DOHH2 (cell line): ENCODE measurements around the gene REL.

Experiments
- H3F3A ChIP-seq: fragments of 200-600 bp; sonication (generic), shearing (Covaris generic); 2 replicates; pipeline ENCODE4 v1.6.0; 2016; ENCODE audit warnings: antibody characterized with exemption, mild to moderate bottlenecking; ENCODE audit not compliant: control insufficient read depth, insufficient read depth
- H3K27ac ChIP-seq: fragments of 200-600 bp; sonication (generic); 2 replicates; pipeline ENCODE4 v1.5.1; 2014; ENCODE audit warnings: low read depth, mild to moderate bottlenecking, low read length, moderate library complexity
- H3K27me3 ChIP-seq: fragments of 200-600 bp; sonication (generic); 2 replicates; pipeline ENCODE4 v1.6.1; 2014; ENCODE audit warnings: mild to moderate bottlenecking, low read length, mixed read lengths; ENCODE audit not compliant: control insufficient read depth
- H3K36me3 ChIP-seq: fragments of 200-600 bp; sonication (generic); 2 replicates; pipeline ENCODE4 v1.6.1; 2014; ENCODE audit warnings: mild to moderate bottlenecking, low read length, moderate library complexity, mixed read lengths; ENCODE audit not compliant: control insufficient read depth
- H3K4me1 ChIP-seq: fragments of 200-600 bp; sonication (generic); 2 replicates; pipeline ENCODE4 v1.6.1; 2014; ENCODE audit warnings: mild to moderate bottlenecking, low read length, mixed read lengths; ENCODE audit not compliant: control insufficient read depth
- H3K4me2 ChIP-seq: fragments of 200-600 bp; sonication (generic); 2 replicates; pipeline ENCODE4 v1.6.0; 2014; ENCODE audit warnings: mild to moderate bottlenecking, low read length, moderate library complexity
- H3K4me3 ChIP-seq: fragments of 200-600 bp; sonication (generic); 2 replicates; pipeline ENCODE4 v1.5.1; 2014; ENCODE audit warnings: mild to moderate bottlenecking, low read length, mixed read lengths
- H3K79me2 ChIP-seq: fragments of 200-600 bp; sonication (generic); 2 replicates; pipeline ENCODE4 v1.6.1; 2014; ENCODE audit warnings: mild to moderate bottlenecking, low read length, mixed read lengths; ENCODE audit not compliant: control insufficient read depth
- H3K9me2 ChIP-seq: fragments of 200-600 bp; sonication (generic); replicated peaks from 2 replicates; pipeline ENCODE4 v1.6.1; 2014; ENCODE audit warnings: mild to moderate bottlenecking, low read length, mixed read lengths; ENCODE audit not compliant: control insufficient read depth
- H3K9me3 ChIP-seq: fragments of 200-600 bp; sonication (generic); 2 replicates; pipeline ENCODE4 v1.6.1; 2014; ENCODE audit warnings: antibody characterized with exemption, low read length, mixed read lengths; ENCODE audit not compliant: control insufficient read depth, insufficient read depth
- H4K20me1 ChIP-seq: fragments of 200-600 bp; sonication (generic); 2 replicates; pipeline ENCODE4 v1.6.0; 2014; ENCODE audit warnings: low read depth, mild to moderate bottlenecking, antibody characterized with exemption, low read length, moderate library complexity; ENCODE audit not compliant: control insufficient read depth, insufficient read depth
- EZH2phosphoT487 ChIP-seq: fragments of 200-600 bp; sonication (generic); IDR thresholded peaks from 2 replicates; pipeline ENCODE4 v1.6.1; 2017; ENCODE audit warnings: borderline replicate concordance, mild to moderate bottlenecking, antibody characterized with exemption, low read length, moderate library complexity, mixed read lengths
- TF ChIP-seq, protein P1 (sequence below): fragments of 200-600 bp; sonication (generic); IDR thresholded peaks from one replicate; pipeline ENCODE4 v1.5.1; 2014; ENCODE audit warnings: antibody characterized with exemption, mild to moderate bottlenecking, low read depth, low read length; ENCODE audit not compliant: poor library complexity, severe bottlenecking

Gene REL

DNA sequence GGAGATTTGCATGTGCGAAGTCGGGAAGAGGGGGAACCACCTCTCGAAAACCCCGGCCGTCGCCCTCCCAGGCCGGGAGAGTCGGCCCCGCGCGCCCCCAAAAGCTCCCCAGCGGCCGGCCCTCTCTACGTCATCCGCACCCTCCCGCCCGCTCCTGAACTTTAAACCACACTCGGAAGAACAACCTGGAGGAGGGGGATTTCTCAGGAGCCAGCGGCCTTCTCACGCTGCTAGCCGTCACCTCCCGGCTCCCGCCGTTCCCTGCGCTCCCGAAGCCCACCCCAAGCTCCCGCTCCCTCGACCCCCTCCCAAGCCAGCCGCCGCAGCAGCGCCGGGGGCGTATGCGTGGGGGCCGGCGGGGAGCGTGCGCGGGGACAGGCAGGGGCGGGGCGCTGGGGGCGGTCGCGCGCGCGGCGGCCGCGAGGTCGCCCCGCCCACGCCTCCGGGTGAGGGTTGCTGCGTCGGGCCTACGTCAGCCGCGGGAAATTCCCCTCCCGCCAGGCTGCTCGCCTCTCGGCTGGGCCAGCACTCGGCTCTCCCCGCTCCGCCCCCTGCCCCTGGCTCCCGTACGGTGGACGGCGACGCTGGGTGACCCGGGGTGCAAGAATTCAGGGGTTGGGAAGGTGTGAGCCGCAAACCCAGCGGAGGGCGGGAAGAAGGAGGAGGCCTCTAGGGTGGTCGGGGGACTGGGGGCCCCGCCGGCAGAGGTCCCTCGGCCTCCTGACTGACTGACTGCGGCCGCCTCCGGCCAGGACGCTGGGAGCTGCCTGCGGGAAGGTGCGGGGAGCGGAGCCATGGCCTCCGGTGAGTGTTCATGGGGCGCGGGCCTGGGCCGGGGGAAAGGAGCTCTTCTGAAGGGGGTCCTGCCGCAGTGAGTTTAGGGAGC lies at the start of gene REL:
REL (plus strand) TSS at position 528 of the 886 bp plus-strand sequence; CDS start at position 795, 267 bp downstream.
- H3K4me3 ChIP-seq: peak within 1 kb of the TSS; percentile 84
- peak within 1 kb of the TSS; percentile 92 for H3K4me2 ChIP-seq
- H3K27ac ChIP-seq: peak within 1 kb of the TSS; percentile 87
- no peaks in the 10 kb centered on the region for H3K9me2 ChIP-seq
- H3K36me3 ChIP-seq: peaks cover 49% of the 10 kb centered on the region
- H3K79me2 ChIP-seq: peaks cover 61% of the 10 kb centered on the region
- TF ChIP-seq, protein P1, sequence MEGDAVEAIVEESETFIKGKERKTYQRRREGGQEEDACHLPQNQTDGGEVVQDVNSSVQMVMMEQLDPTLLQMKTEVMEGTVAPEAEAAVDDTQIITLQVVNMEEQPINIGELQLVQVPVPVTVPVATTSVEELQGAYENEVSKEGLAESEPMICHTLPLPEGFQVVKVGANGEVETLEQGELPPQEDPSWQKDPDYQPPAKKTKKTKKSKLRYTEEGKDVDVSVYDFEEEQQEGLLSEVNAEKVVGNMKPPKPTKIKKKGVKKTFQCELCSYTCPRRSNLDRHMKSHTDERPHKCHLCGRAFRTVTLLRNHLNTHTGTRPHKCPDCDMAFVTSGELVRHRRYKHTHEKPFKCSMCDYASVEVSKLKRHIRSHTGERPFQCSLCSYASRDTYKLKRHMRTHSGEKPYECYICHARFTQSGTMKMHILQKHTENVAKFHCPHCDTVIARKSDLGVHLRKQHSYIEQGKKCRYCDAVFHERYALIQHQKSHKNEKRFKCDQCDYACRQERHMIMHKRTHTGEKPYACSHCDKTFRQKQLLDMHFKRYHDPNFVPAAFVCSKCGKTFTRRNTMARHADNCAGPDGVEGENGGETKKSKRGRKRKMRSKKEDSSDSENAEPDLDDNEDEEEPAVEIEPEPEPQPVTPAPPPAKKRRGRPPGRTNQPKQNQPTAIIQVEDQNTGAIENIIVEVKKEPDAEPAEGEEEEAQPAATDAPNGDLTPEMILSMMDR: no peak
- TF ChIP-seq EZH2phosphoT487: no peak
- peaks cover 30% of the 10 kb centered on the region for H3F3A ChIP-seq
- H3K4me1 ChIP-seq: peaks cover 49% of the 10 kb centered on the region
- no peaks in the 10 kb centered on the region for H3K27me3 ChIP-seq
- H4K20me1 ChIP-seq: peaks cover 17% of the 10 kb centered on the region
- no peaks in the 10 kb centered on the region for H3K9me3 ChIP-seq

DNA sequence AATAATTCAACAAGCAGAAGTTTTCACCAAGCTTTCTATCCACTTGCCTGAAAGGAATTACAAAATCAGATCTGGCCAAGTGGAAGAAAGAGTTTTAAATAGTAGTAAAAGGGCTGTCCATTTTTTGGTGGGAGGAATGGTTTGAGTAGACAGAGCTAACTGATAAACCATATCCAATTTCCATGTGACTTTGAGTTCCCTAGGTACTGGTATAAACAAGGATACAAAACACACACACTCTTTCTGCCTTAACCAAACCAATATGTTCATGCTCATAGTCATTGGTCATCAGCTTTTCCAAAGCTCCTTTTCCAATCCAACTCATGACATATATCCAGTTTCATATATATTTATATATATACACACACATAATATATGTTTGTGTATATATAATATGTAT lies 49.5 kb upstream of the REL start:
- no peaks in the 10 kb centered on the region for H3K9me2 ChIP-seq

DNA sequence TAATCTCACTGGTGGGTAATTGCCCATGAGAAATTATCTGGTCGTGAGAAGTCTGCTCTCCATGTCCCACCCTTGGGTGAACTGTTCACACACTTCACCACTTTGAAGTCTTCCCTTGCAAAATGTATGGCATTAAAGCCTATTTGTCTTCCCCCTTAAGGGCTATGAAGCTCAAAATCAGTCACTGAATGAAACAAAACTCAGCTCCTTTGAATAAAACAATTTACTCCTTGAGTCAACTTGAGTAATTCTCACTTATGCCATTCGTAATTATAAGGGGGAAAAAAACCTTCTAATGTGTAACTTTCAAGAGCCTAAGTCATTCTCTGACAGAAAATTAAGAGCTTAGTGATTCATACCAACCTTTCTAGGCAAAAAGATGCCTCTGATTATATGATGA lies 48.8 kb upstream of the REL start:
- no peaks in the 10 kb centered on the region for H3K79me2 ChIP-seq
- H3F3A ChIP-seq: peaks cover 2% of the 10 kb centered on the region; the same call in 1 of the 2 replicates
- H3K27ac ChIP-seq: 0 out of 2 replicates have a peak overlapping the region, but pooled peaks have one; percentile 44
- H3K4me1 ChIP-seq: peaks cover 53% of the 10 kb centered on the region
- H3K36me3 ChIP-seq: no peaks in the 10 kb centered on the region
- H3K9me3 ChIP-seq: no peaks in the 10 kb centered on the region
- H3K4me2 ChIP-seq: peak overlapping the region; percentile 57; the same call in 1 of the 2 replicates
- no peak for TF ChIP-seq EZH2phosphoT487
- TF ChIP-seq, protein P1: no peak
- no peaks in the 10 kb centered on the region for H3K27me3 ChIP-seq
- no peaks in the 10 kb centered on the region for H3K9me2 ChIP-seq
- H4K20me1 ChIP-seq: no peaks in the 10 kb centered on the region
- H3K4me3 ChIP-seq: no peak overlapping the region

More for the DNA sequence above, 49.5 kb upstream of the REL start:
- H3F3A ChIP-seq: no peaks in the 10 kb centered on the region
- H4K20me1 ChIP-seq: no peaks in the 10 kb centered on the region
- H3K4me3 ChIP-seq: no peak overlapping the region
- peaks cover 48% of the 10 kb centered on the region for H3K4me1 ChIP-seq
- H3K4me2 ChIP-seq: no peak overlapping the region
- H3K27me3 ChIP-seq: no peaks in the 10 kb centered on the region
- H3K79me2 ChIP-seq: no peaks in the 10 kb centered on the region
- no peak overlapping the region for H3K27ac ChIP-seq
- H3K36me3 ChIP-seq: no peaks in the 10 kb centered on the region
- H3K9me3 ChIP-seq: no peaks in the 10 kb centered on the region
- TF ChIP-seq EZH2phosphoT487: no peak
- TF ChIP-seq, protein P1: no peak
